ENCODE data around the gene ZNF423.

Gene ZNF423

GRCh38 chr16:49485663-49486062 is 370.2 kb downstream of the ZNF423 start:
- peaks cover 5% of the 10 kb centered on the region; the same call in 1 of the 2 replicates for H3K4me1 ChIP-seq (ENCODE audit: control insufficient read depth, insufficient read depth, low read length)
- H3K36me3 ChIP-seq (ENCODE audit: control insufficient read depth, insufficient read depth, low read length), result no peaks in the 10 kb centered on the region
- no peaks in the 10 kb centered on the region for H3K9me3 ChIP-seq (ENCODE audit: control insufficient read depth, insufficient read depth, low read length)
- no peak overlapping the region for H3K27ac ChIP-seq (ENCODE audit: low read depth, low read length)
- no peak overlapping the region for H3K9ac ChIP-seq (ENCODE audit: low read depth, low read length)
- peaks cover 8% of the 10 kb centered on the region for H3K27me3 ChIP-seq (ENCODE audit: control insufficient read depth, insufficient read depth, low read length)
- no peak overlapping the region for H3K4me3 ChIP-seq (ENCODE audit: low read depth, low read length)

- peaks cover 5% of the 10 kb centered on the region; the same call in 1 of the 2 replicates for H3K4me1 ChIP-seq (ENCODE audit: control insufficient read depth, insufficient read depth, low read length)
- no peak overlapping the region for H3K4me3 ChIP-seq (ENCODE audit: low read depth, low read length)
- H3K9me3 ChIP-seq (ENCODE audit: control insufficient read depth, insufficient read depth, low read length), result no peaks in the 10 kb centered on the region
- no peak overlapping the region for H3K9ac ChIP-seq (ENCODE audit: low read depth, low read length)
- peaks cover 8% of the 10 kb centered on the region for H3K27me3 ChIP-seq (ENCODE audit: control insufficient read depth, insufficient read depth, low read length)
- no peak overlapping the region for H3K27ac ChIP-seq (ENCODE audit: low read depth, low read length)
- H3K36me3 ChIP-seq (ENCODE audit: control insufficient read depth, insufficient read depth, low read length), result no peaks in the 10 kb centered on the region
Measured at GRCh38 chr16:49484936-49485335, 371.0 kb downstream of the ZNF423 start.

- Histone ChIP-seq H3K27ac (ENCODE audit: low read depth, low read length) (no peak overlapping the region), H3K9ac (ENCODE audit: low read depth, low read length) (no peak overlapping the region), H3K27me3 (ENCODE audit: control insufficient read depth, insufficient read depth, low read length) (peaks cover 8% of the 10 kb centered on the region), H3K4me3 (ENCODE audit: low read depth, low read length) (peak overlapping the region; percentile 35; the same call in 1 of the 2 replicates), H3K36me3 (ENCODE audit: control insufficient read depth, insufficient read depth, low read length) (no peaks in the 10 kb centered on the region), H3K9me3 (ENCODE audit: control insufficient read depth, insufficient read depth, low read length) (no peaks in the 10 kb centered on the region), H3K4me1 (ENCODE audit: control insufficient read depth, insufficient read depth, low read length) (peaks cover 5% of the 10 kb centered on the region; the same call in 1 of the 2 replicates)
Measured at GRCh38 chr16:49484451-49484849, 371.5 kb downstream of the ZNF423 start.

DNA sequence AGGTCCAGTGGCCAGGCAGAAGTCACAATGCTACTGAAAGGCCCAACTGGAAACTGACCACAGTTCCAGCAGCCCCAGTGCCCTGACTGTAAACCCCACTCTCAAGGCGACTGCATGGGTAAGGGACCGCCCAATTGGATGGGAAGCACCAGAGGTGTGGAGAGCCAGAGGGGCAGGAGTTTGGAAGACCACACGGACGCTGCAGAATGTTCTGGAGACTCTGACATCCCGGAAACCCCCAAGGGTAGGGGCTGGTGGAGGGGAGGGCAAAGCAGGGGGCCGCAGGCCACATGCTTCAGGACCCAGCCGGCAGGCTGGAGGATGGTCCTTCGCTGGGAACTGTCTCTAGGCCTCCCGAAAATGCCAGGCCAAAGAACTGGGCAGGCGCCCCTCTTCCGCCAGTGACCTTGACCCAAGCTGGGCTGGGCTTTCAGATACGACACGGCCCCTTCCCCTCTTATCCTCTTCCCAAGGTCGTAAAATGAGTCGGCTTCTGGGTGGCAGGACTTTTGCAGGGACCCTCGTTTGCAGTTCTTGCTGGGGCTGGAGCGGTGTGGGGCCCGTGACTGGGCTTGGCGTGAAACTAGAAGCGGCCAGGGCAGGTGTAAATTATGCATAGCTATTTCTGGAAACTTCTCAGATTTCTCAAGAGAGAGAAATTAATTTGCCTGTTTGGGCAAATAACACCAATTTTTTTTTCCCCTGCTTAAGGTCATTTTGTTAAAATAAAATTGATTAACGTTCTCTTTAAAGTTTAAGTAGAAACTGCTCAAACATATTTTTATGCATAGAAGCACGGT is 372.1 kb downstream of the ZNF423 start:
- no peaks in the 10 kb centered on the region for H3K36me3 ChIP-seq (ENCODE audit: control insufficient read depth, insufficient read depth, low read length)
- H3K9me3 ChIP-seq (ENCODE audit: control insufficient read depth, insufficient read depth, low read length), result no peaks in the 10 kb centered on the region
- peak overlapping the region; percentile 35; the same call in 1 of the 2 replicates for H3K4me3 ChIP-seq (ENCODE audit: low read depth, low read length)
- H3K9ac ChIP-seq (ENCODE audit: low read depth, low read length), result no peak overlapping the region
- H3K4me1 ChIP-seq (ENCODE audit: control insufficient read depth, insufficient read depth, low read length), result peaks cover 5% of the 10 kb centered on the region; the same call in 1 of the 2 replicates
- H3K27ac ChIP-seq (ENCODE audit: low read depth, low read length), result no peak overlapping the region
- peaks cover 8% of the 10 kb centered on the region for H3K27me3 ChIP-seq (ENCODE audit: control insufficient read depth, insufficient read depth, low read length)

DNA sequence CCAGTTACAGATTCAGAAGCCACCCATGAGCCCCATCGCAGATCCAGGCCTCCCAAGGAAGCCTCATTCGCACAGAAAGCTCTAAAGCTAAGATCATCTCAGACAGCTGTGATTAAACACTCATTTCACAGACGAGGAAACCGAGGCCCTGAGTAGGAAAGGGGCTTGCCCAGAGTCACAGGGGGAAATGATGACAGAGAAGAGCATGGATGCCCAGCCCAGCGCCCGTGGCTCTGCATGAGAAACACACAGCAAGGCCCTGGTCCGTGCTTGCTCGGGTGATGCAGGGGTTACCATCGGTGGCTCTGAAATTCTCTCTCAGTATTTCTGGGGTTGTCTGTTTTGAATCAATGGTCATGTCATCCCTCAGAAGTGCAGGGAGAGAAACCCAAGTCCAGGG is 372.7 kb downstream of the ZNF423 start:
- Histone ChIP-seq H3K4me1 (ENCODE audit: control insufficient read depth, insufficient read depth, low read length) (peaks cover 5% of the 10 kb centered on the region; the same call in 1 of the 2 replicates), H3K27ac (ENCODE audit: low read depth, low read length) (no peak overlapping the region), H3K27me3 (ENCODE audit: control insufficient read depth, insufficient read depth, low read length) (peaks cover 8% of the 10 kb centered on the region), H3K4me3 (ENCODE audit: low read depth, low read length) (no peak overlapping the region), H3K36me3 (ENCODE audit: control insufficient read depth, insufficient read depth, low read length) (no peaks in the 10 kb centered on the region), H3K9ac (ENCODE audit: low read depth, low read length) (no peak overlapping the region), H3K9me3 (ENCODE audit: control insufficient read depth, insufficient read depth, low read length) (no peaks in the 10 kb centered on the region)

DNA sequence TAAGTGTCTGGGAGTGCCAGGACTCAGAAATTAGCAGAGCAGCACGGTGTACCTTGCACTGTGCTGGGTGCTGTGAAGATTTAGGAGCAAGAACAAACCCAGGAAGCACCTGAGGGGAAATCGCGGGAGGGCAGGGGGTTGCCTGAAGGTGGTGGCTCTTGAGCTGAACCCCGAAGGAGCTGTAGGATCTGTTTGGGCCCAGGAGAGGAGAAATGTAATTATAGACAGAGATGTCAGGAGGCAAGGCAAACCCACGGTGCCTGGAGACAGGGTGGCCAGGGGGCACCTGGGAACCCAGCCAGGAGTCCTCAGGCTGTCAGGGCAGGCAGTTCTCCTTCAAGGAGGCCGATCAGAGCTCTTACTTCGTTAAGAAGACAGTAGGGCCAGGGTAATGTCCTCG is 373.2 kb downstream of the ZNF423 start:
- peaks cover 8% of the 10 kb centered on the region for H3K27me3 ChIP-seq (ENCODE audit: control insufficient read depth, insufficient read depth, low read length)
- no peaks in the 10 kb centered on the region for H3K36me3 ChIP-seq (ENCODE audit: control insufficient read depth, insufficient read depth, low read length)
- H3K4me3 ChIP-seq (ENCODE audit: low read depth, low read length), result no peak overlapping the region
- no peaks in the 10 kb centered on the region for H3K9me3 ChIP-seq (ENCODE audit: control insufficient read depth, insufficient read depth, low read length)
- no peak overlapping the region for H3K27ac ChIP-seq (ENCODE audit: low read depth, low read length)
- H3K9ac ChIP-seq (ENCODE audit: low read depth, low read length), result no peak overlapping the region
- peaks cover 5% of the 10 kb centered on the region; the same call in 1 of the 2 replicates for H3K4me1 ChIP-seq (ENCODE audit: control insufficient read depth, insufficient read depth, low read length)

DNA sequence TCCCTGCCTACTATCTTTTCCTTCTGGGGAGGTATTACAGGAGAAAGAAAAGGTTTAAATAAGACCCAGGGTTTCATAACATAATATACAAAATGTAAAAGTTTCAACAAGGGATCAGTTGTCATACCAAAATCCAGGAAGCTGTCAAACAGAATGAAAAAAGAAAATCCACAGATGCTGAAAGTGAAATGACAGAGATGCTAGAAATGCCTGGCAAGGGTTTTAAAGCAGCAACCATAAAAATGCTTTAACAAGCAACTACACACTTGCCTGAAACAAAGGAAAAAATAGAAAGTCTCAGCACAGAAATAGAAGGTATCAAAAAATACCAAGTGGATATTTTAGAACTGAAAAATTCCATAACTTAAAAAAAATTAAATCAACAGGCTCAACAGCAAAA is 377.3 kb downstream of the ZNF423 start:
- peaks cover 4% of the 10 kb centered on the region; the same call in 1 of the 2 replicates for H3K27me3 ChIP-seq (ENCODE audit: control insufficient read depth, insufficient read depth, low read length)
- H3K4me3 ChIP-seq (ENCODE audit: low read depth, low read length), result no peak overlapping the region
- no peaks in the 10 kb centered on the region for H3K4me1 ChIP-seq (ENCODE audit: control insufficient read depth, insufficient read depth, low read length)
- no peak overlapping the region for H3K9ac ChIP-seq (ENCODE audit: low read depth, low read length)
- H3K27ac ChIP-seq (ENCODE audit: low read depth, low read length), result no peak overlapping the region
- no peaks in the 10 kb centered on the region for H3K9me3 ChIP-seq (ENCODE audit: control insufficient read depth, insufficient read depth, low read length)
- H3K36me3 ChIP-seq (ENCODE audit: control insufficient read depth, insufficient read depth, low read length), result no peaks in the 10 kb centered on the region

DNA sequence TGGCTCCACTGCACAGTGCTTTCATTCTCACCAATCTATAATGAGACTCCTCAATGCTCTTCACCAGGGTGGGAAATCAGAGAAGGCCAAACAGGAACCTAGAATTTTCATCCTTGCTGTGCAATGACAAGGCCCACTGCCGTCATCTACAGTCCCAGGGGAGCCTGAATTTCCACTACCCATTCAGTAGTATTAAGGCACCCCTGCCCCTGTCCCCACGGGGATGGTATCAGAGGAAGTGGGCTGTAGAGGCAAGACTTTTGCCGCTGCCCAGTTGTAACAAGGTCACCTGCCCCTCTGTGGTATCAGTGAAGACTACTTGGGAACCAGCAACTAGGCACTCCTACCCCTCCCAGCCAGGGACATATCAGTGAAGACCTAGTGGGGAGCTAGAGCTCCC is 377.8 kb downstream of the ZNF423 start:
- H3K9me3 ChIP-seq (ENCODE audit: control insufficient read depth, insufficient read depth, low read length), result no peaks in the 10 kb centered on the region
- H3K9ac ChIP-seq (ENCODE audit: low read depth, low read length), result no peak overlapping the region
- no peak overlapping the region for H3K27ac ChIP-seq (ENCODE audit: low read depth, low read length)
- no peaks in the 10 kb centered on the region for H3K36me3 ChIP-seq (ENCODE audit: control insufficient read depth, insufficient read depth, low read length)
- peaks cover 3% of the 10 kb centered on the region; the same call in 1 of the 2 replicates for H3K27me3 ChIP-seq (ENCODE audit: control insufficient read depth, insufficient read depth, low read length)
- no peak overlapping the region for H3K4me3 ChIP-seq (ENCODE audit: low read depth, low read length)
- no peaks in the 10 kb centered on the region for H3K4me1 ChIP-seq (ENCODE audit: control insufficient read depth, insufficient read depth, low read length)

- no peaks in the 10 kb centered on the region for H3K4me1 ChIP-seq (ENCODE audit: control insufficient read depth, insufficient read depth, low read length)
- H3K36me3 ChIP-seq (ENCODE audit: control insufficient read depth, insufficient read depth, low read length), result no peaks in the 10 kb centered on the region
- no peak overlapping the region for H3K27ac ChIP-seq (ENCODE audit: low read depth, low read length)
Measured at GRCh38 chr16:49477250-49477895, 378.5 kb downstream of the ZNF423 start.

DNA sequence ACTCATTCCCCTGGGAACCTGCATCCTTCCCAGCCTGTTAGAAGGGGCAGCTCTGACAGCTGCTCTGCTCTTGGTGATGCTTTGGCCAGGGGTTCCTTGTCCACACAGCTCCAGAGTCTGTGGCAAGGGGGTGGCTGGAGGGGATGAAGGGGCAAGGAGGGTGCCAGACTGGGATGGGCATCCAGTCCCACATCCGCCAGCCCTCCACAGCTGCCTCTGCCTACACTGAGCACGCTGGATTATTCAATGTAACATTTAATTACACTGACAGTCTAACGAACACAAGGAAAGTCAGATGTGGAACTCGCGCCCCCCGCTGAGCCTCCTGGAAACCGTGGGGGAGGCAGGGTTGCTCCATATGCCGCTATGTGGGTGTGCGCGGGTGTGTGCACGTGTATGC is 381.2 kb downstream of the ZNF423 start:
- Histone ChIP-seq H3K4me3 (ENCODE audit: low read depth, low read length) (no peak overlapping the region), H3K9ac (ENCODE audit: low read depth, low read length) (no peak overlapping the region), H3K27me3 (ENCODE audit: control insufficient read depth, insufficient read depth, low read length) (no peaks in the 10 kb centered on the region)

More at GRCh38 chr16:49477250-49477895, 378.5 kb downstream of the ZNF423 start:
- H3K27me3 ChIP-seq (ENCODE audit: control insufficient read depth, insufficient read depth, low read length), result peaks cover 3% of the 10 kb centered on the region; the same call in 1 of the 2 replicates
- no peak overlapping the region for H3K4me3 ChIP-seq (ENCODE audit: low read depth, low read length)
- H3K9ac ChIP-seq (ENCODE audit: low read depth, low read length), result no peak overlapping the region
- H3K9me3 ChIP-seq (ENCODE audit: control insufficient read depth, insufficient read depth, low read length), result no peaks in the 10 kb centered on the region

GRCh38 chr16:49473773-49474172 is 382.1 kb downstream of the ZNF423 start:
- Histone ChIP-seq H3K9ac (ENCODE audit: low read depth, low read length) (no peak overlapping the region), H3K36me3 (ENCODE audit: control insufficient read depth, insufficient read depth, low read length) (no peaks in the 10 kb centered on the region), H3K9me3 (ENCODE audit: control insufficient read depth, insufficient read depth, low read length) (no peaks in the 10 kb centered on the region), H3K27me3 (ENCODE audit: control insufficient read depth, insufficient read depth, low read length) (no peaks in the 10 kb centered on the region), H3K4me1 (ENCODE audit: control insufficient read depth, insufficient read depth, low read length) (no peaks in the 10 kb centered on the region), H3K4me3 (ENCODE audit: low read depth, low read length) (no peak overlapping the region), H3K27ac (ENCODE audit: low read depth, low read length) (no peak overlapping the region)

More for the DNA sequence above, 381.2 kb downstream of the ZNF423 start:
- Histone ChIP-seq H3K9me3 (ENCODE audit: control insufficient read depth, insufficient read depth, low read length) (no peaks in the 10 kb centered on the region), H3K4me1 (ENCODE audit: control insufficient read depth, insufficient read depth, low read length) (no peaks in the 10 kb centered on the region), H3K36me3 (ENCODE audit: control insufficient read depth, insufficient read depth, low read length) (no peaks in the 10 kb centered on the region), H3K27ac (ENCODE audit: low read depth, low read length) (no peak overlapping the region)

Measured in HUES48 (cell line).